Fibroblast of villous mesenchyme (primary cell): ENCODE data around the gene MORN5. TPM values are rescaled to one million over a fixed set of nuclear protein-coding genes. Genes with fewer than 3 reads are reported as not detected.
A peak's percentile ranks its signal among the peaks of the same experiment; 100 is the strongest.

ENCODE experiments used
- DNase-seq: peaks from one replicate; pipeline ENCODE4 v3.0.0-alpha.2; 2010; ENCODE audit warnings: low read depth
- H3K4me3 ChIP-seq: 2 replicates; pipeline ENCODE4 v1.5.1; 2011; ENCODE audit warnings: low read depth, mild to moderate bottlenecking, low read length
- total RNA-seq: library from RNA; depleted of rRNA; stranded (reverse); fragments of >200 nt; gene quantifications from 2 replicates; pipeline ENCODE4 v1.2.3, GENCODE V29; 2012
- TF ChIP-seq, protein P1 (sequence below): IDR thresholded peaks from 2 replicates; pipeline ENCODE4 v1.5.1; 2012; ENCODE audit warnings: low read depth, mild to moderate bottlenecking, low read length; ENCODE audit not compliant: insufficient read depth

The MORN5 gene
- total RNA-seq, 1 donor = not detected

DNA sequence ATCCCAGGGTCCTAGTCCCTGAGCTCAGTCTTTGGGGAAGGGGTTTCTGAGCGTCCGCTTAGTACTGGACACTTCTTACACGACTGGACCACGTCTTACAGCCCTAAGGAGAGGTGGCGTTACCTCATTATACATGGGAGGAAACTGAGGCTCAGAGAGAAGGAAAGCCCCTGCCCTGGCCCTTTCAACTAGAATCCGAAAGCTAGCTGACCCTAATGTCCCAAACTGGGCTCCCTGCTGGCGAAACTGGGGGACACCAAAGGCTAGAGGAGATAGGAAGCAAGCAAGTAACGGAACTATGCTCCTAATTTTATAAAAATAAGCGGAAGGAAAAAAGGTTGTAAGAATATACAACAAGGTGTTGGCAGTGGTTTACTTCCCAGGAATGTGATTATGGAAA lies 54.8 kb downstream of the MORN5 start:
- H3K4me3 ChIP-seq = peak overlapping the region; percentile 11
- TF ChIP-seq, protein P1, sequence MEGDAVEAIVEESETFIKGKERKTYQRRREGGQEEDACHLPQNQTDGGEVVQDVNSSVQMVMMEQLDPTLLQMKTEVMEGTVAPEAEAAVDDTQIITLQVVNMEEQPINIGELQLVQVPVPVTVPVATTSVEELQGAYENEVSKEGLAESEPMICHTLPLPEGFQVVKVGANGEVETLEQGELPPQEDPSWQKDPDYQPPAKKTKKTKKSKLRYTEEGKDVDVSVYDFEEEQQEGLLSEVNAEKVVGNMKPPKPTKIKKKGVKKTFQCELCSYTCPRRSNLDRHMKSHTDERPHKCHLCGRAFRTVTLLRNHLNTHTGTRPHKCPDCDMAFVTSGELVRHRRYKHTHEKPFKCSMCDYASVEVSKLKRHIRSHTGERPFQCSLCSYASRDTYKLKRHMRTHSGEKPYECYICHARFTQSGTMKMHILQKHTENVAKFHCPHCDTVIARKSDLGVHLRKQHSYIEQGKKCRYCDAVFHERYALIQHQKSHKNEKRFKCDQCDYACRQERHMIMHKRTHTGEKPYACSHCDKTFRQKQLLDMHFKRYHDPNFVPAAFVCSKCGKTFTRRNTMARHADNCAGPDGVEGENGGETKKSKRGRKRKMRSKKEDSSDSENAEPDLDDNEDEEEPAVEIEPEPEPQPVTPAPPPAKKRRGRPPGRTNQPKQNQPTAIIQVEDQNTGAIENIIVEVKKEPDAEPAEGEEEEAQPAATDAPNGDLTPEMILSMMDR = no peak
- DNase-seq = no peak

DNA sequence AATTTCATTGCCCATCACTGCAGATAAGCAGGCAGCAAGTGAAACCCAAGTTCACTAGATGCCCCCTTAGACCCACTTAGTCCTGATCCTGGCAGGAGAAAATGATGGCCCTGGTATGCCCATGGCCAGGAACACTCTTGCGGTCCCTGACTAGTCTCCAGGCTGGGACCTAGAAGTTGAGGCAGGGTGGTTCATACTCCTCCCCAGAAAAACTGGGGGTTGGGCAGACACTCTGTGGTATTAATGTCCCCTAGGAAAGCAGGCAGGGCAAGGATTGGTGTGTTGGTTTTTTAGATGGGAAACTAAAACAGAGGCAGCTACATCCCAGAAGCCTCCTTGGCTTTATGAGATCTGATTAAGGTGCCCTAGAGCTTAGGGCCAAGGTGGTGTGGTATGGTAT lies 56.0 kb downstream of the MORN5 start:
- no peak overlapping the region for H3K4me3 ChIP-seq
- no peak for DNase-seq
- TF ChIP-seq, protein P1 = no peak

DNA sequence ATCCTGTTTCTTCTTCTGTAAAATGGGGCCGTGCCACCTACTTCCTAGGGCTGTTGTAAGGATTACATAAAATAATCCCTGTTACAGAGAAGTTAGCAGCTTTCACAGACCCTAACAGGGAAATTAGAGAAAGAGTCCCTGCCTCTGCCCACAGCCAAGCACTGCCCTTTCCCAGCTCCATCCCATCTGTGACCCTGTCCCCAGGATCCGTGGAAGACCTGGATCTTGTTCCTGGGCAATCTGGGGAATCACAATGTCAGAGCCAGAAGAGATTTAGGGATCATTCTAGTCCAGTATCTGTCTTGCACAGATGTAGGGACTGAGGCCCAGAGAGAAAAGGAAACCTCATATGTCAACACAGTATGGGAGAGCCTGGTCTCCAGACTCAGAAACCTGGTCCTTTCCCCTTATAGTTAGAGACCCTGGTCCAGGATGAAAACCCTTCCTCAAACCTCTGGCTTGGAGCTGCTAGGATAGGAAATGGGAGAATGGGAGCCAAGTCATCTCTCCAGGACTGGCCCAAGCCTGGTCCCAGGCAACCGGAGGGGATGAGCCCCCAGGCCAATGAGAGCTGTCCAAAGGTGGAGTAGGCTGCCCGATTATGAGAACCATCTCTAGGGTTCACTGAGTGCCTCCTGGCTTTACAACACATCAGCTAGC lies 56.6 kb downstream of the MORN5 start:
- TF ChIP-seq, protein P1 = no peak

DNA sequence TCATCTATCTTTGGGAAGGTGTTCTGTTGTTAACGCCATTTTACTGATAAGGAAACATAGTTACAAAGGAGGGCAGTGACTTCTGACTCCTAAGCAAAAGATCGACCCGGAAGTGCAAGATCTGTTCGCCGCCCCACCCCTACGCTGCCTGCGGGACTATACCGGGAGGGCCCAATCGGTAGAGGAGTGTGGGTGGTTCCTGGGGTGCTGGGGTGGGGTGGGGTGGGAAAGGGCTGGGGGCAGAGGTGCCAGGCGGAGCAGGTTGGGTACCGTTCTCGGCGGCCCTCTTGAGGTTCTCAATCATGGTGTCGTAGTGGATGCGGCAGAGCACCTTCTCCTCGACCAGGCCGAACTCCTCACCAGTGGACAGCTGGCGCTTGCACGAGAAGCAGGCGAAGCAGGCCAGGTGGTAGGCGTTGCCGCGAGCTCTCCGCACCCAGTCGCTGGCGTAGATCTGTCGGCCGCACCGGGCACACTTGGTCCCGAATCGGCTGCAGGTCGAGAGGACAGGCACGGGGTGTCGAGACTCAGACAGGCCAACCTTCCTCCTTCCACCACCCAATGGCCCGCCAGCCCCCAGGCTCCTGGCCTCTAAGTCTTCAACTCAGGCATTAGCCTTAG lies 57.2 kb downstream of the MORN5 start:
- TF ChIP-seq, protein P1 = no peak
- no peak overlapping the region for H3K4me3 ChIP-seq
- no peak for DNase-seq

More for the DNA sequence above, 56.6 kb downstream of the MORN5 start:
- DNase-seq = no peak
- no peak overlapping the region for H3K4me3 ChIP-seq

DNA sequence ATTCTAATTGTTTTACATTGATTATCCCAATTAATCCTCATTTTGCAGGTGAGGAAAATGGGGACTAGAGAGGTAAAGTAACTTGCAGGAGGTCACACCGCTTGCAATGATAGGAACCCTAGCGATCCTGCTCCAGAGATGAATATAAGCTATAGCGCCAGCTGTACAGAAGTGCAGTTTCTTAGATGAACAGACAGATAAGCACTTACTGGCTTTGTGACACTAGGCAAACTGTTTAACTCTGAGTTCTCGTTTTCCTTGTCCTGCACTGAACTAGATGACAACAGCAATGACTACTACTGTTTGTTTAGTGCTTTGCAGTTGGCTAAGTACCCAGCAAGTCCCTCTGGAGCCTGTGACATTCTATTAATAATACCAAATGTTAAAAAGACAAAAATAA lies 57.9 kb downstream of the MORN5 start:
- TF ChIP-seq, protein P1 = no peak
- DNase-seq = no peak
- no peak overlapping the region for H3K4me3 ChIP-seq

DNA sequence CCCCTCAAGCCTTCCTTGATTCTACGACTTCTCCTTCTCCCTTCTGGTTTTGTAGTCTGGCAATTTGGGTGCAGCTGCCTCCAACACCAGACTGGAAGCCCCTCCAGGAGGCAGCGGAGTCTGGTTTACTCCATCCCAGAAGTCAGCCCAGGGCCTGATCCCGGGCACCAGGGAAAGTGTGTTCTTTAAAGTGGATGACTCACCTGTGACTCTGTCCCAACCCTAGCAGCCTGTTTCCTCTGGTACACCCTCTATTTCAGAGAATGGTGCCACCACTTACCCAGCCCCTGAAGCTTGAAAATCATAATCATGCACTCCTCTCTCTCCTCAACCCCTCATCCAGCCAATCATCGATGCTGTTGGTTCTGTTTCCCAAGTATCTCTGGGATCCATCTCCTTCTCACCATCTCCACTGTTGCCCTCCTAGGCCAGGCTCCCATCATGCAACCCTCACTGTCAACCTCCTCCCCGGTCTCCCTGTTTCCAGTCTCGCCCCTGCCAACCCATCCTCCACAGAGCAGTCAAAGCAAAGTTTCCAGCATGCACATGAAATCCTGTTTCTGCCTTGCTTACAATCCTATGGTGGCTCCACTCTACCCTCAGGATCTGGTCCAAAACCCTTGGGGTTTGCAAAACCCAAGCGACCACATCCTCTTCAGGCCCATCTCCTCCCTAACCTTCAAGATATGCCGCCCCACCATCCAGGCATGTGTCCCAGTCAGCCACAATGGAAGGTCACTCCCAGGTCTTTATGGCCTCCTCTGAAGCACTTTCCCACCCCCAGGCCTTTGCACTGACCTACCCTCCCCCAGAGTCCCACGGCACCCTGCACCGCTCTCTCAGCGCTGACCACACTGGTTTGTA lies 58.6 kb downstream of the MORN5 start:
- DNase-seq = no peak
- no peak overlapping the region for H3K4me3 ChIP-seq
- TF ChIP-seq, protein P1 = no peak
